ENCODE measurements around the gene RNPEPL1. TPM values are rescaled to one million over a fixed set of nuclear protein-coding genes. Genes with fewer than 3 reads are reported as not detected.

Gene RNPEPL1
- total and polyA plus RNA-seq, 2 experiments from 2014 or later, result 6.0 to 21.0 TPM

GRCh38 chr2:240603081-240603835 is 35.0 kb downstream of the RNPEPL1 start (continued):
- no peak for TF ChIP-seq ZNF462 (CRISPR knock-in tag; IDR thresholded peaks at IDR 0.05)
- TF ChIP-seq JUNB (IDR thresholded peaks at IDR 0.05; ENCODE audit: unreplicated experiment), result no peak
- TF ChIP-seq ETS1 (IDR thresholded peaks at IDR 0.05), result no peak
- TF ChIP-seq CREB1 (CRISPR knock-in tag; IDR thresholded peaks at IDR 0.05; ENCODE audit: low read depth), result no peak
- no peak for TF ChIP-seq EZH2 (IDR thresholded peaks at IDR 0.05; ENCODE audit: low read depth, unreplicated experiment)

GRCh38 chr2:240603846-240604245 is 35.6 kb downstream of the RNPEPL1 start:
- H3K36me3 Mint-ChIP-seq (ENCODE audit: low read depth), result peaks cover 2% of the 10 kb centered on the region; the same call in 1 of the 3 replicates
- H3F3A ChIP-seq (replicated peaks; ENCODE audit: low read depth), result no peaks in the 10 kb centered on the region
- H3K4me3 Mint-ChIP-seq, result no peak overlapping the region
- no peaks in the 10 kb centered on the region for H3K4me1 ChIP-seq (ENCODE audit: insufficient read depth)
- H3K9me2 ChIP-seq (ENCODE audit: insufficient read depth), result no peaks in the 10 kb centered on the region
- H3K4me1 Mint-ChIP-seq, result no peaks in the 10 kb centered on the region
- peaks cover 2% of the 10 kb centered on the region for H3K27me3 Mint-ChIP-seq (ENCODE audit: insufficient read depth, low read depth, poor library complexity)
- no peak overlapping the region for H3K4me2 ChIP-seq
- no peak overlapping the region for H2AFZ ChIP-seq
- ATAC-seq (no peak), DNase-seq (ENCODE audit: low spot score) (no peak)
- no peaks in the 10 kb centered on the region for H3K27me3 ChIP-seq (ENCODE audit: insufficient read depth)
- no peak overlapping the region for H3K27ac Mint-ChIP-seq
- H4K20me1 ChIP-seq (replicated peaks; ENCODE audit: insufficient read depth), result no peaks in the 10 kb centered on the region; the same call in 1 of the 2 replicates
- no peaks in the 10 kb centered on the region for H3K9me3 Mint-ChIP-seq
- no peak overlapping the region for H3K27ac ChIP-seq (ENCODE audit: low read depth)
- no peaks in the 10 kb centered on the region for H3K79me2 ChIP-seq (replicated peaks; ENCODE audit: insufficient read depth)
- H3K36me3 ChIP-seq (ENCODE audit: insufficient read depth), result no peaks in the 10 kb centered on the region
- H3K4me3 ChIP-seq, result no peak overlapping the region
- TF ChIP-seq STAT1 (IDR thresholded peaks at IDR 0.05; ENCODE audit: unreplicated experiment), result no peak
- no peak for TF ChIP-seq ETS1 (IDR thresholded peaks at IDR 0.05)
- no peak for TF ChIP-seq CREB1 (CRISPR knock-in tag; IDR thresholded peaks at IDR 0.05; ENCODE audit: low read depth)
- TF ChIP-seq ZNF331 (CRISPR knock-in tag; IDR thresholded peaks at IDR 0.05; ENCODE audit: low read depth), result no peak
- no peak for TF ChIP-seq REST (IDR thresholded peaks at IDR 0.05; ENCODE audit: unreplicated experiment)
- TF ChIP-seq ZNF114 (CRISPR knock-in tag; IDR thresholded peaks at IDR 0.05), result no peak
- no peak for TF ChIP-seq EZH2phosphoT487 (IDR thresholded peaks at IDR 0.05; ENCODE audit: unreplicated experiment)
- no peak for TF ChIP-seq EZH2 (IDR thresholded peaks at IDR 0.05; ENCODE audit: low read depth, unreplicated experiment)
- TF ChIP-seq POLR2AphosphoS5 (IDR thresholded peaks at IDR 0.05; ENCODE audit: low read depth), result no peak
- no peak for TF ChIP-seq JUNB (IDR thresholded peaks at IDR 0.05; ENCODE audit: unreplicated experiment)
- no peak for TF ChIP-seq NANOG (IDR thresholded peaks at IDR 0.05; ENCODE audit: borderline replicate concordance)
